ENCODE data around the gene SGTA.

Gene SGTA

GRCh38 chr19:2799273-2800020 is 16.4 kb upstream of the SGTA start:
- no peak for TF ChIP-seq POLR2AphosphoS5 (IDR thresholded peaks at IDR 0.05; ENCODE audit: low read depth, low read length)
- TF ChIP-seq FOXP2 (optimal IDR thresholded peaks at IDR 0.05; ENCODE audit: borderline replicate concordance, extremely low read depth, extremely low read length, insufficient read depth): no peak
- TF ChIP-seq SIN3A (IDR thresholded peaks at IDR 0.05; ENCODE audit: borderline replicate concordance, insufficient read depth, low read length): no peak
- TF ChIP-seq TAF1 (IDR thresholded peaks at IDR 0.05; ENCODE audit: borderline replicate concordance, insufficient read depth, low read length): no peak
- no peak for TF ChIP-seq REST (IDR thresholded peaks at IDR 0.05; ENCODE audit: insufficient read depth in 1 of 2, low read depth in 2 of 2, low read length in 2 of 2)

GRCh38 chr19:2798733-2799132 is 15.7 kb upstream of the SGTA start:
- TF ChIP-seq POLR2AphosphoS5 (IDR thresholded peaks at IDR 0.05; ENCODE audit: low read depth, low read length) (no peak), FOXP2 (optimal IDR thresholded peaks at IDR 0.05; ENCODE audit: borderline replicate concordance, extremely low read depth, extremely low read length, insufficient read depth) (no peak), SIN3A (IDR thresholded peaks at IDR 0.05; ENCODE audit: borderline replicate concordance, insufficient read depth, low read length) (no peak), TAF1 (IDR thresholded peaks at IDR 0.05; ENCODE audit: borderline replicate concordance, insufficient read depth, low read length) (no peak), REST (IDR thresholded peaks at IDR 0.05; ENCODE audit: insufficient read depth in 1 of 2, low read depth in 2 of 2, low read length in 2 of 2) (no peak)

- TF ChIP-seq POLR2AphosphoS5 (IDR thresholded peaks at IDR 0.05; ENCODE audit: low read depth, low read length): no peak
- no peak for TF ChIP-seq TAF1 (IDR thresholded peaks at IDR 0.05; ENCODE audit: borderline replicate concordance, insufficient read depth, low read length)
- TF ChIP-seq REST (IDR thresholded peaks at IDR 0.05; ENCODE audit: insufficient read depth in 1 of 2, low read depth in 2 of 2, low read length in 2 of 2): no peak
- no peak for TF ChIP-seq SIN3A (IDR thresholded peaks at IDR 0.05; ENCODE audit: borderline replicate concordance, insufficient read depth, low read length)
- TF ChIP-seq FOXP2 (optimal IDR thresholded peaks at IDR 0.05; ENCODE audit: borderline replicate concordance, extremely low read depth, extremely low read length, insufficient read depth): no peak
Measured at GRCh38 chr19:2798158-2798685, 15.1 kb upstream of the SGTA start.

- TF ChIP-seq REST (IDR thresholded peaks at IDR 0.05; ENCODE audit: insufficient read depth in 1 of 2, low read depth in 2 of 2, low read length in 2 of 2): no peak
- no peak for TF ChIP-seq FOXP2 (optimal IDR thresholded peaks at IDR 0.05; ENCODE audit: borderline replicate concordance, extremely low read depth, extremely low read length, insufficient read depth)
- TF ChIP-seq SIN3A (IDR thresholded peaks at IDR 0.05; ENCODE audit: borderline replicate concordance, insufficient read depth, low read length): no peak
- no peak for TF ChIP-seq POLR2AphosphoS5 (IDR thresholded peaks at IDR 0.05; ENCODE audit: low read depth, low read length)
- no peak for TF ChIP-seq TAF1 (IDR thresholded peaks at IDR 0.05; ENCODE audit: borderline replicate concordance, insufficient read depth, low read length)
Measured at GRCh38 chr19:2797280-2797679, 14.2 kb upstream of the SGTA start.

Measured in PFSK-1 (cell line).